CD4-positive, alpha-beta T cell treated with Interferon gamma for 1 hour (primary cell): ENCODE measurements around the gene MPRIP.
A peak's percentile ranks its signal among the peaks of the same experiment; 100 is the strongest.

ENCODE experiments used
- DNase-seq: peaks from one replicate; pipeline ENCODE4 v3.0.0-alpha.2; 2020

Gene MPRIP

DNA sequence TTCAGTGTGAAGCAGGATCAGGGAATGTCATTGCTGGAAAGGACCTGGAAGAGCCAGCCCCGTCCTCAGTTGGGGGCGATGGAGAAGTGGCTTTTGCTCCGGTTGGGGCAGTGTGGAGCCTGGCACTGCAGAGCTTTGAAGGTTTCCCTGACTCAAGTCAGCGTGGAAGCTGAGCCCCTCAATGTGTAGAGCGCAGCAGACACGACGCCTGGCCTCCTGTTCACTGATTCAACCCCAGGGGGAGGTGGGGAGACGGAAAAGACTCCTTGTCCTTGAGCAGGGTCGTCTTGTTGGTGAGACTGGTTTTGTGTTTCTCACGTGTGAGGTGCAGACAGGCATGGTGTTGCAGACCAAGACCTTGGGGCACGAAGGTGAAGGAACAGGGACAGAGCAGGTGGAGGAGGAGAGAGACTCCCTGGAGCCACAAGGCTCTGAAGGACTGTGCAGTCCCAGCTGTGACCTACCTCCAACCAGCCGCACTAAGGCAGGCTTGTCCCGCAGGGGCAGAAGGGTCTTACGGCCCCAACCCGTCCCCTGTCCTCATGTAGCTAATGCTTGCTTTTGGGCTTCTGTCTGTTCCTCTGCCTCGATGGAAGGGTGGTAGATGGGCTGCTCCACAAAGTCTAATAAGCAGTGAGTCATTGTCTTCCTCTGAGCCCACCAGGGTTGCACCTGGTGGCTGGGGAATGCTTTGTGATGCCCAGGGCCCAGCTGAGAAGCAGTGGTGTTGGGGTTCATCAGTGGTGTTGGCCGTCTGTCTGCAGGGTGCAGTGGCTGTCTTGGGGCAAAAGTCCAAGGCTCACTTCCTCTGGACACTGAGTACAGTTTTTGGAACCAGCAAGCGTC, 47.8 kb downstream of the MPRIP start:
- DNase-seq: no peak

DNA sequence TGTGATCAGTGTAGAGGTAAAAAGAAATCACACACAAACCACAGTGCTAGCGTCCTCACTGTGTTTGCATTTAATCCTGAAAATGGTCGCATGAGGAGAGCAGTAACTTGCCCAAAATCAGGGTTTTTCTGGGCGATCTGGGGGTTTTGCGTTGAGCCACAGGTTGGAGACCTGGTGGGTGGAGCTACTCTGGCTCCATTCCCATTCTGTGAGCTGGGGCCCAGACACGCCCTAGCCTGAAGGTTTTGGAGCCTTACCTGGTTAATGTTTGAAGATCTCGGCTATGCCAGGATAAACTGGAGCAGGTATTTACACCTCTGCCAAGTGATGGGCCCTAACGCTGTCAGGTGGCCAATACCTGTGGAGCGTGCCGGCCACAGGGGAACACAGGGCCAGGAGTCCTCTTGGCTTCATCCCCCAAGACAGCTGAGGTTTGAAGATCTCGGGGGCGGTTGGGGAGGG, 48.4 kb downstream of the MPRIP start:
- no peak for DNase-seq

DNA sequence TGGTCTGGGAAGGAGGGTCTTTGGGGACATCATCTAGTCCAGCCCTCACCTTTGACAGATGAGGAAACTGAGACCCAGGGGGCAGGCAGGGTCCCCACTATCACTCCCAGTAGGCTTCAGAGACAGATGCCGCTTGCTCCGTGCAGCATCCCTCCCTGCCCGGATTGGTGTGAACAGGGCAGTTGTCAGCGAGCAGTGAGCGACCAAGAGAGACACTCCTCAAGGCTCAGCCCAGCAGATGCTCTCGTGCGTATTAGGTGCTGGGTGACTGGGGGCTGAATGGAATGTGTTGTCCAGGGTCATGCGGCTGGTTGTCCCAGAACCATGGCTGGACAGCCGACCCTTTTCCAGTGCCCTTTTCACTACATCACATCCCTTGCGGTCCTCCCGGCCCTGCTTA, 49.0 kb downstream of the MPRIP start:
- DNase-seq: no peak

DNA sequence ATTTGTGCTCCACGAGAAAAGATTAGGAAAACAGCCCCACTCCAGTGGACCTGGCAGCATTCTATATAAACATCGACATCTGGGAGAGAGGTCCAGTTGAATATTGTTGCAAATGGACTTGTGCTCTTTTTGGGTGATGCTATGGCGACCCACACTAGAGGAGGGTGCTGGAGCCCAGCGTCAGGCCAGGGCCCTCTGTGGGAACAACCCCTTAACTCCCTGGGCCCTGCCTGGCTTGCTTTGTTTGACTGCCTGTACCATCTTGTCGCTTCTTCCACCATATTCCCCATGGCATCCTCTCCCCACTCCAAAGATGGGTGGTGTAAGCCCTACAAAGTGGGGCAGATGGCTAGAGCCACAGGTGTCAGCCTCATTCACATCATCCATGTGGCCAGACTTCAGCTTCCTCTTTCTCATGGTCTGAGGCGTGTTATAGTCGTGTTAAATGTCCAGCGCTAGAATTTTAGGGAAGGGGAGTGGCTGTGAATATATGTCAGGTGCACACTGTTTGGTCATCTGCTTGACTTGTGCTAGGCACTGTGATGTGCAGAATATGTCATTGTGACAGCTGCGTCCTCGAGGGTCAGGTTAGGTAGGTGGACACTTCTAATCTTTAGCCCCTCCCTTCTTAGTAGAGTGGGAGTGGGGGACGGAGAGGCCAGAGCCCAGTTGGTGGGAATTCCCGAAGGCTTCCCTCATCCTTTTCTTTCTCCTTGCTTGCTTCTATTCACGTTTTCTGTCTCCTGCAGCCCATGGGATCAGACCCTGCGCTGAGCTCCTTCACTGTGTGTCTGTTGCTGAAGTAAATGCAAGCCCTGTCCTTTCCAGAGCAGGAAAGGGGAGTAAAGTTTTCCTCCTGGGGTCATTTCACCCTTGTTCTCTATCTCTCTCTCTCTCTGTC, 49.8 kb downstream of the MPRIP start:
- no peak for DNase-seq

DNA sequence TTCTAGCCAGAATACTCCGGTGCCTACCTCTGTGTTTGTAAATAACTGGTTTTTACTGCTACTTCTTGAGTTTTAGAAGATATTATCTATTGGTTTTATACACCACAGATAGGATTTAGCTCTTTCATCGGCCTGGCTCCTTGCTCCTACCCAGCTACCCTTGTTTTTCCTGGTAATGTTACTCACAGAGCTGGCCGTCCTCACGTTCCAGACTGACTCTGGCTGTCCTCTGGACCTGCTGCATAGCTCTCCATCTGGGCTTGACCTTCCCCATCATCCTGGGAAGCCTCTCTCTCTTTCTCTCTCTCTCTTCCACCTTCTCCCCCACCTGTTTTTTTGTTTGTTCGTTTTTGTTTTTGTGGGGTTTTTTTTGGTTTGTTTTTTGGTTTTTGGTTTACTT, 51.5 kb downstream of the MPRIP start:
- no peak for DNase-seq

DNA sequence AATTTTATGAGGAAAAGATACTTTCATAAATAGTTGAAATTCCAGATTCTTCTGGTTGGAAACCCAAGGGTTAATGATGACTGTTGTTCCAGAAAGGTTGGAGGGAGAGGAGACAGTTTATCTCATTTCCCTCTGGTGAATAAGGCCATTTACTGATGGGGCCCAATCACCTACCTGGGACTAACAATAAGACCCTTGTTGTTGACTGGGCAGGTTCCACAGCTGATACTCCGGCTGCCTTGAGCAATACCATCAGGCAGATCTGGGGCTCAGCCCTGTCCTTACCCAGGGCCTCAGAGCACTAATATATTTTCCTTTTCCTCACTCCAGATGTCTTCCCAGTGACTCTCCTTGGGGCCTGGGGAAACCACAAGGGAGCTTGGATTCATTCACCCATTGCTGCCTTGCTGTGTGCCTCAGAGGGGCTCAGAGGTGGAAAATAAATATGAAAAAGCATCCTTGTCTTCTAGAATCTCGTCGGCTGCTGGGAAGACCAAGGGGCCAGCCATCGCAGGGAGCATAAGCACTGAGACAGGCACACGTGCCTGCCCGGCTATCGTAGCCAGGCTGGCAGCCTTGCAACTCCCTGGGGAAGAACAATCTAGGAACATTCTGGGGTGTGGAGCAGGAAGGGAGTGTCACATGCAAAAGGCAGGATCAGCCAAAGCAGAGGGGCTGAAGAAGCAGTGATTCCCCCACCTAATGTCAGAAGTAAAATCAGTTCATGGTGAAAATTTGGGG, 54.4 kb downstream of the MPRIP start:
- DNase-seq: no peak

DNA sequence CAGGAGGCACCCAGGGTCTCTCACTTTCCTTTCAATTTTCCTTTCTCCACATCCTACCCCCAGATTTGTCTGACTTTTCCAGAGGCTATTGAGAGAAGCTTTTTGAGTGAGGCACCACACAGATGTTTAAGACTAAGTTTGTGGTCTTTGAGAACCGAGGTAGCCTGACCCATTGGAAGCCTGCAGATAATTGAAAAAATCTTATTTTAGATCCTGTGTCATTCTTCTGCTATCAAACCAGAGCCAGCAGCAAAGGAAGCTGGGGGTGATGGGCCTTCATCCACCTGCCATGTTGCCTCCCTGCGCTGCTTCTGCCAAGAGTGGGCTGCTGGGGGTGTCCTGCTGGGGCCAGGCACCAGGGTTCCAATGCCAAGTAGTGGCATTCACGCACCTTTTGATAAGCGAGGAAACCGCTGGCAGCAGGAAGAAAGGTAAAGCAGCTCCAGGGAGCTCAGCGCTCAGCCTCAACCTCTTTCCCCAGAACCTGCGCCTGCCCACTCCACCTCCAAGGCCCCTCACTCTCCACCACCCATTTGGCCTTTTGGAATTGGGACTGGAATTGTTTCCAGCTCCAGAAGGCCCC, 55.6 kb downstream of the MPRIP start:
- no peak for DNase-seq

DNA sequence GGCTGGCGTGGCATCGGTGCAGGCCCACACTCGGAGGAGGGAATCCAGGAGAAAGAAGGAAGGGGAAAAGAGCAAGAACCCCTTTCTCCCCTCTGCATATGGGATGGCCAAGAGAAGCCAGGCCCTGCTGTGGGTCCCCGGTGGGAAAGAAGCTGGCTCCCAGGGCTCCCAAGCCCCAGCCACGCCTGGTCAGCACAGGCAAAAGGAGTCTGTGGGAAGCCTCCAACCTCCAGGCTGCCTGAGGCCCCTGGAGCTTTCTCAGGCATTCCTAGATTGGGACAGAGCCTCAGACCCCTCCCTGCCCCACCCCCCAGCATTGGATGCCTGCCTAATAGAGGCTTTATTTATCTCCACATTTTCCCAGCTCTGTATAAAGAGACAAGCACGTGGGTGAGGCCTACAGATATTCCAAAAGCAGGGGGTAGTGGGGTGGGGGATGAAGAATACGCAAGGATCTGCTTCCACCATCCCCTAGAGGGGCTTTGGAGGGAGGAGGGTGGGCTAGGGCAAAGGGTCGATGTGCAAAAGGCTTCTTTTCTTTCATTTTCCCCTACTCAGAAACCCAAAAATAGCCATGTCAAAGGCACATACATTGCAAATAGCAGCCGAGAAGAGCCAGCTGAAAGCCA, 56.4 kb downstream of the MPRIP start:
- DNase-seq: no peak

DNA sequence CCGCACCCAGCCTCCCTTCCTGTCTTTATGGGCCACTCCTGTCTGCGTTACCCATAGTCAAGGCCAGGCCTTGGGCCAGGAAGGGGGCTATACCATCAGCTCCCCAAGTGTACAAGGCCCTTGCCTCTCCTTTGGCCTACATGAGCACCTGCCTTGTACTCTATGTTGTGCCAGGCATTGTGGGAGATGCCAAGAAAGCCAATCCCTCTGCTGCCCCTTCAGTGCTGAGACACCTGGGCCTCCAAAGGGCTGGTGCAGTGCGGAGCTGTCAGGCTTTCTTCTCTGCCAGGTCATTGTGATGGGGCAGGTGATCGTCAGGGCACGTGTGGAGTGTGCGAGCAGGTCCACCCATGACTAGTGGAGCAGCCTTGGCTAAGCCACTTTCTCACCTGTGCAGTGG, 59.9 kb downstream of the MPRIP start:
- DNase-seq: no peak

DNA sequence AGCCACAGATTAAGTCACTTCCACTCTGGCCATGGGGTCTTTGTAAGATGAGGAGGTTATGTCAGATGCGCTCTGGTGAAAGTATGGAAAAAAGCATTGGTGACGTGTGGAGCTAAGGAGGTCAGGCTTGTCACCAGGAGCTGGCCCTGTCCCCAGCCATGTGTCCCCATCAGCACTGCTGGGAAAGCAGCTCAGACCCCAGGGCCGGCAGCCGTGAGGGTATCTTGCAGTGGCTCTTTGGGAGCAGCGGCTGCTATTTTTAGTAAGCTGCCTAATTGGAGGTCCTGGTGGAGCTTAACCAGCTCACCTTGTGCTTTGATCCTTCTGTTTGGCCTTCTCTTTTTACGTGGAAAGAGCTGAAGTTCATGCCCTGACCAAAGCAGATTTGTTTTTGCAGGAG, 60.9 kb downstream of the MPRIP start:
- no peak for DNase-seq

DNA sequence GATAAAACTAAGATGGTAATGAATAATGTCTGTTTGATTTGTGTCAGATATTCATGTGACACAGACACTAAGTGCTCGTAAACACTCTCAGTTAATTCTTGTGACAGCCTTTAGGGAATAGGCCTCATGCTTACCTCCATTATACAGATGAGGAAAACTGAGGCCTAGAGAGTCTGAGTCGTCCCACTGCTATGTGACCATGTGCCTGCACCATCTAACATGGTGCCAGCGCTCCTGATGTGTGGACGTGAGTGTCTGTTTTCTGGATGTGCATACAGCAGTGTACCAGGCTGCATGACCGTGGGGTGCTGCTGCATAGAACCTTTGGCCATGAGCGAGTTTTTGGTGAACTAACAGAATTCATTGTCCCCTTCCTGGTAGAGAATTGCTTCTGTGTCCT, 61.8 kb downstream of the MPRIP start:
- no peak for DNase-seq

DNA sequence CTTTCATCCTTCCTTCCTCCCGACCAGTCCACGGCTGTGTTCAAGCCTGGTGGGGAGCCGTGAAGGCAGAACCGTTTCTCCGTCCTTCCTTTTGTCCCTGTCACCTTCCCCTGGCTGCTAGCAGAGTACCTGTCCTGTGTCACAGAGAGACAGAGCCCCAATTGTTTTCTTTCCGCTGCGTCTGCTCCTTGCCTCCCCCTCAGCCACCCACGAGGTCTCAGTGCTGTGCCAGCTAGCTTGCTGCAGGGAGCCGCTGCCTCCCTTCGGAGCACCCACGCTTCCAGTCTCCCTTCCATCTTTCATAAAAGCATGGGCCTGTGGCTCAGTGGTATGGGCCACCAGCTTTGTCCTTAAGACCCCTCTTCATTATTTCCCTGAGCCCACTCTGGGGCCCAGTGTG, 62.2 kb downstream of the MPRIP start:
- DNase-seq: no peak

DNA sequence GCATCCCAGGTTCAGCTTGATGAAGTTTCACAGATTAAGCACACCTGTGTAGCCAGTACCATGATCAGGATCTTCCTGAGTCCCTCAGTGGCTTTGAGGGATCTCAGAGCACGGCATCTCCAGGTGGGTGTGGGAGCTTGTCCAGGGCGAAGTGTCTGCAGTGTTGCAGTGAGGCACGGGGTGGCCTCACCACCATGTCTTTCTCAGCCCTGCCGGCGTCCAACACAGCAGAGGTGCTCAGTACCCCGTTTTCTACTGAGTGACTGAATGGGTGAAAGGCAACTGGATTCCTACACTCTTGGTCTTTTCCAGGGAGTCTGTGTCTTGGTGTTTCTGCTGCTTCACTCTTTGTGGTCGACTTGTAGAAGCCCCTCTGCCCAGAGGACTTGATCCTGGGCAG, 63.7 kb downstream of the MPRIP start:
- DNase-seq: no peak

DNA sequence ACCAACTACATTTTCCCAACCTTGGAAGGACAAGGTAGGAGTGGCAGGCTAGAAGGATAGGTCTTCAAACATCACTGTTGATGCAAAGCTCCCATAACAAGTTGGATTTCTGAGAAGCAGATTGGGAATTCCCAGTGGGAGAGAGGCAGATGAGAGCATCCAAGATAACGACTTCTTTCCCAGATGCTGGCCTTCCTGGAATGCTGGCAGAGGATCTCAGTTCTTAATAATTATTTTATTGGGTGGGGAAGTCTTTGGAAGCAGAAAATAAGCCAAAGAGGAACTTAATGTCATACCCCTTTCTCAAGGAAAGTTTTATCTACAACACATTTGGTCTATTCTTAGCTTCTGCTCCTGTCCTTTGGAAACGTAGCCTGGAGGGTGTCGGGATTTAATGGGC, 64.5 kb downstream of the MPRIP start:
- no peak for DNase-seq

DNA sequence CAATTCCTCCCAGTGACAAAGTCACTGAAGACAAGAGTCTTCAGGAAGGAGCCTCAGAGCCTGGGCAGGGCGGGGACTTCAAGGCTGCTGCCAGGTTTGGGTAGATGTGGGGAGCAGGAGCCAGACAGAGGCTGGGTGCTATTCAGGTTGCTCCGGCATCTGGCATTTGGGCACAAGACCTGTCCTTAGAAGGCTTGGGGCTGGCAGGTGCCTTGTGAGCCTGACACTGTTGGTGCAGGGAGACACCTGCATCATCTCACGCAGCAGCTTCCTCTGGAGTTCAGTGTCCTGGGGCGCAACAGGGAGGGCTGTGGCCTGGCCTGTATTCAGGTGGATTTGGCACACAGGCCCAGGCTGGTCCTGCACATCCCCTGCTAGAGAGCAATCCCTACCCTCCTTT, 65.0 kb downstream of the MPRIP start:
- DNase-seq: no peak

DNA sequence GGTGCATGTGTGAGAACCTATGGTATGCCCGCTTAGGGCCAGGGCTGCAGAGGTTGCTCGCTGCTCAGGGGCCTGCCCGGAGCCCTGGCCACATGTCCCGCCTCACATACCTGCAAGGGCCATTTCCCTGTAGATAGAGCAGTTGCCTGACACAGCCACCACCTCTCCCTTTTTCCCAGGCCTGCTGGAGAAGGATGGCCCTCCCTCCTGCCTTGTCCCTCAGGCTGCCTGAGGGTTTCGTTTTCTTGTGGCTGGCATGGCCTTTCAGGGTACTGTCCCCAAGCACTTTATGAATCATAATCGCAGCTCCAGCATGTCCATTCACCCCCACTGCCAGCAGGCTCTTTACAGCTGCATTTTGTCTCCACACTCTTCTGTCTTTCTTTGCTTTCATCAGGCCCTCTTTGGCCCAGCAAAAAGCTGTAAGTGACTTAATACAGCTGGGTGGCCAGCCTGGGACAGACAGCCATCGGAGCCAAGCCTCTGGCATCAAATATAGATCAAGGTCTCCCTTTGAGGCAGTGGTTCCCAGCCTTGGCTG, 65.7 kb downstream of the MPRIP start:
- no peak for DNase-seq

DNA sequence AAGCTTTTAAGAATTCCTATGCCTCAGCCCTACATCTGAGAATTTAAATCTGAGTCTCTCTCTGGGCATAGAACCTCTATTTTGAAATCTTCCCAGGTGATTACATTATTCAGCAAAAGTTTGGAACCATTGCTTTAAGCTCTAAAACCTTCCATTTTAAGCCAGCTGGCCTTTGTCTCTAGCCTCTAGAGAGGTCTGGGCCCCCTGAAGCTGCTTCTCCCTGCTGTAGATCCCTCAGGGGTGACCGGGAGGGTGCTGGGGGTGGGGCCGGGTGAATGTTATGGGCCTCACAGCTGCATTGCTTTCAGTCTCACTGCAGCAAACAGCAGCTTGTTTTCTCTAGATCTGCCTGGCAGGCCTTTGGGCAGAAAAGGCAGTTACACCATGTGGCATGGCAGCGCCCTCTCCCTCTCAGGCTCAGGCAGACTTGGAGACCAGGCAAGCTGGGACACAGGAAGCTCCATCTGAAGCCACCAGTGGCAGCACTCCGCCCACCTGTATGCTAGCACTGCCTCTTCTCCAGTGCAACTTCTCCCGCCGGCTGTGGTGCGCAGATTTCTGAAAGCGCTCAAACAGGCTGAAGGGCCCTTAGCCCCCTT, 66.3 kb downstream of the MPRIP start:
- no peak for DNase-seq

DNA sequence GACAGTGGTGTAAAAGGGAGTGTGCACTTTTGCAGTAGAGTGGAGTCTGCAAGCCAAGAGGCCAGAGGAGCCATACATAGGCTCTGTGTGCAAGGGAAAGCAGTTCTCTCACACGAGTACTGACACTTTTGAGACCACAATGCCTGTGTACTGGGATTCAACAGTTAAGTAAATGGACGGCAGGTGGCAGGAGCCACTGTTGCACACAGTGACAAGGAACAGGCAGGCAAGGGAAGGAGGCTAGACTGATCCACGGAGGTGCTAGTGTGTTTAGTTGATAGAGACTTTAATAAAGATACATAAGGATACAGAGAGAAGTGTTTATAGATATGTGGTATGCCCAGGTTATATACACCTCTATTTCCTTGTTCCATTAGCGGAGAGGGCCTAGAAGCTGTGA, 67.0 kb downstream of the MPRIP start:
- no peak for DNase-seq

DNA sequence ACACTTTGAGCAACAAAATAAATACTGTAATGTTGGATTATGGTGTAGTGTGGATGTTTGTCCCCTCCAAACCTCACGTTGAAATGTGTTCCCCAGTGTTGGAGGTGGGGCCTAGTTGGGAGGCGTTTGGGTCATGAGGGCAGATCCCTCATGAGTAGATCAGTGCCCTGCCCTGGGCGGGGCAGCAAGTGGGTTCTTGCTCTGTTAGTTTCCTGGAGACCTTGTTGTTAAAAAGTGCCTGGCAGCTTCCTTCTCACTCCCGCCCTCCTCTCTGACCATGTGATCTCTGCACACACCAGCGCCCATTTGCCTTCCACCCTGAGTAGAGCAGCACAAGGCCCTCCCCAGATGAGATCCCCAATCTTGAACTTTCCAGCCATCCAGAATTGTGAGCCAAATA, 67.7 kb downstream of the MPRIP start:
- peak; percentile 58 for DNase-seq

DNA sequence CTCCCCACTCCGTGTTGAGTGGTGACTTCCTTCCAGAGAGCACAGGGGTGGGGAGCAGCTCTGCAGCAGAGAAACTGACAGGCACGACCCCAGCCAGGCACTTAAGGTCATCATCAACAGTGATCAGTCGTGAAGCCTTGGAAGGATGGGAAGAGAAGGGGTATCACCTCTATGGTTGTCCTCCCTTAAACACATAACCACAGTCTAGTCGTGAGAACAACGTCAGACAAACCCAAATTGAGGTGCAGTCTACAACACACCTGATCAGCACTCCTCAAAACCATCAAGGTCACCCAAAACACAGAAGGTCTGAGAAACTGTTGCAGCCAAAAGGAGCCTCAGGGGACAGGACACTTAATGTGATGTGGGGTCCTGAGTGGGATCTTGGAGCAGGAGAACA, 68.3 kb downstream of the MPRIP start:
- DNase-seq: no peak
